ENCODE data around the gene KDM3A.

Gene KDM3A

GRCh38 chr2:86533589-86533988, 92.4 kb downstream of the KDM3A start:
- Histone ChIP-seq H3K27ac (no peak overlapping the region), H3K4me1 (ENCODE audit: control insufficient read depth in 1 of 2, insufficient read depth in 1 of 2, low read depth in 1 of 2, low read length in 1 of 2) (peaks cover under 1 to 10% of the 10 kb centered on the region in 2 experiments), H3K27me3 (no peaks in the 10 kb centered on the region), H3K36me3 (peaks cover 8% of the 10 kb centered on the region), H3K4me3 (ENCODE audit: low read depth in 1 of 2, low read length in 1 of 2) (no peak overlapping the region), H3K9me3 (no peaks in the 10 kb centered on the region)
- TF ChIP-seq CTCF (IDR thresholded peaks at IDR 0.05), result no peak

GRCh38 chr2:86541334-86541733, 100.2 kb downstream of the KDM3A start:
- Histone ChIP-seq H3K36me3 (no peaks in the 10 kb centered on the region), H3K27me3 (no peaks in the 10 kb centered on the region), H3K4me3 (ENCODE audit: low read depth in 1 of 2, low read length in 1 of 2) (no peak overlapping the region), H3K27ac (peak overlapping the region; percentile 72), H3K9me3 (no peaks in the 10 kb centered on the region), H3K4me1 (ENCODE audit: control insufficient read depth in 1 of 2, insufficient read depth in 1 of 2, low read depth in 1 of 2, low read length in 1 of 2) (peaks cover 51 to 59% of the 10 kb centered on the region in 2 experiments)
- TF ChIP-seq CTCF (IDR thresholded peaks at IDR 0.05), result no peak
